Measurements from ENCODE around the gene TUBA4B.
"Not testable (repeated sequence)": the region's sequence is repeated elsewhere in the genome, so short reads cannot be mapped to it uniquely, and the experiment has no call there.

The TUBA4B gene

DNA sequence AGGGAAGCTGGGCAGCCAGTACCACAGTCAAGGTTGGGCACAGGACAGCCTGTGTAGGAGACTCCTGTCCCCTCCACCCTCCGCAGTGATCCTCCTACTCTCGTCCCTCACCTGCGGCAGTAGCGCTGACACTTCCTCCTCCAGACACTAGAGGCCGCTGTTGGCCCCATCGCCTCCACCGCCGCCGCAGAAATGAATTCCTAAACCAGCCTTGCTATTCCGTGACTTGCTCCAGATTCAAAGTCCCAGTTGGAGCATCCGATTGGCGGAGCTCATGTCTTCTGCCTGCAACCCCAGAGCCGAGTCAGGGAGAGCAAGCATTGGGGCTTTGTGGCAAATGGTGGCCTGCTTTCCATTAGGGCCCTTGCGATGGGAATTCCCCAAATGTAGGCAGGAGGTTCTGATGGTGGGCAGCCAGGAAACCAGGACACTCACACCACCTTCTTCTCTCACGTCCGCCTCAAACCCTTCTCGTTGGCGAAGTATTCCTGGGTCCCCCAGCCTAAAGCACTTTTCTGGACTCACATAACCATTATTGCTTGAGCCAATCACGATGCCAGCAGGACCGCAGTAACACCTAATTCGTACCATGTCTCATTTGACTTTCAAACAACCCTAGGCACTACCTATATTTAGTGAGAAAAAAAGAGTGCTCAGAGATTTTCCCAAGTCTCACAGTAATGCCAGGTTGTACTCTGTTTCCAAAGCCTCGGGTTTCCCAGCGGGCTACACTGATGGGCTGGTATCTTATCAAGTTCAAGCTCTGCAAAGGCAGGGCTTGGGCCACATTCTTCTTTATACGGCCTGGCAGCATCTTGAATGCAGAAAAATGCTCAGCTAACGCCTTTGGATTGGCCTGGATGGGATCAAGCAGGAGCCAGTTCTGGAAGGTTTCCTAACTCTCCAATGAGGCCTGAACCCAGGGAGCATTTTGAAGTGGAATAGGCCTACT lies 24.9 kb downstream of the TUBA4B start:
- no peak for DNase-seq

DNA sequence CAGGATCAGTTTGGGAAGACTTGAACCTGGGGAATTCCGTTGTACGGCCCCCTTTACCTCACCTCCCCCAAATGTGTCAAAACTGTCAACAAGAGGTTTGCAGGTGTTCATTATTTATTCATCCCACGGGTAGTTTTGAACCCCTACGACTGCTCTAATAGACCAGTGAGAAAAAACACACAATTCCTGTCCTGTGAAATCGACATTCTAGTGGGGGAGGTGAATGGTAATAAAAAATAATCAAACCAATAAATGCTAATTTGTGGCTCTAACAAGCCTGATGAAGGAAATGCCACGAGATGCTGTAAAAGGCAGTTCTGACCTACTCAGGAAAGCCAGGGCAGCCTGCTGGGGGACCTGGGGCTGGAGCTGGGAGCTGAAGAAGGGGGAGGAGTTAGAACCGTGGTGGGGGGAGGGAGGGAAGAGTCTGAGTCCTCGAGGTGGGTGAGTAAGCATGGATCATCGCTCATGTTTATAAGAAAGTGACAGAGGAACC lies 25.7 kb downstream of the TUBA4B start:
- no peak for DNase-seq

GRCh38 chr2:219279151-219279915 lies 26.3 kb downstream of the TUBA4B start, which contains the start of gene DNAJB2:
Gene DNAJB2, plus strand, starts transcription at chr2:219279366. Its CDS starts 468 bp downstream, at chr2:219279834.
- DNase-seq = peak; percentile 90

- DNase-seq = no peak
These were observed 27.0 kb downstream of the TUBA4B start for GRCh38 chr2:219279916-219280516.

DNA sequence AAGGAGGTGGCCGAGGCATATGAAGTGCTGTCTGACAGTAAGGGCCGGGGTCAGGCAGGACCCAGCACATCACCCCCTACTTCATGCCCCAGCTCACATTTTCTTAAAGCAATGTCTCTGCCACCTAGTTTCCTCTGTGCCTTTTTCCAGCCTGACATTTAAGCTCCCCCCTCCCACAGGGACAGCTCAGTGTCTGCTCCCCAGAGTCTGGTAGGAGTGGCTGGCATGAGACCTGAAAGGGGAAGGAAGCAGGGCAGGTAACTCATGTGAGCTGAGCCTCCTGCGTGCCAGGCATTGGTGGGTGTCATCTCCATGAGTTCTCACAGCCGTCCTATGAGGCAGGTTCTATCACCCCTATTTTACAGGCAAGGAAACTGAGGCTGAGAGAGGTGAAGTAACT lies 27.6 kb downstream of the TUBA4B start:
- DNase-seq = no peak

GRCh38 chr2:219281588-219281987 lies 28.5 kb downstream of the TUBA4B start:
- DNase-seq = no peak

- DNase-seq = no peak
These were observed 29.3 kb downstream of the TUBA4B start for GRCh38 chr2:219282375-219282774.

- DNase-seq = no peak
These were observed 30.0 kb downstream of the TUBA4B start for GRCh38 chr2:219282943-219283581.

- DNase-seq = no peak
These were observed 31.7 kb downstream of the TUBA4B start for GRCh38 chr2:219284501-219285372.

- no peak for DNase-seq
These were observed 32.3 kb downstream of the TUBA4B start for GRCh38 chr2:219285373-219285735.

- no peak for DNase-seq
These were observed 32.9 kb downstream of the TUBA4B start for GRCh38 chr2:219285894-219286425.

- DNase-seq = no peak
These were observed 33.5 kb downstream of the TUBA4B start for GRCh38 chr2:219286436-219287115.

GRCh38 chr2:219287116-219287440 lies 34.0 kb downstream of the TUBA4B start:
- not testable (repeated sequence) for DNase-seq

- DNase-seq = no peak
These were observed 34.7 kb downstream of the TUBA4B start for GRCh38 chr2:219287580-219288265.

DNA sequence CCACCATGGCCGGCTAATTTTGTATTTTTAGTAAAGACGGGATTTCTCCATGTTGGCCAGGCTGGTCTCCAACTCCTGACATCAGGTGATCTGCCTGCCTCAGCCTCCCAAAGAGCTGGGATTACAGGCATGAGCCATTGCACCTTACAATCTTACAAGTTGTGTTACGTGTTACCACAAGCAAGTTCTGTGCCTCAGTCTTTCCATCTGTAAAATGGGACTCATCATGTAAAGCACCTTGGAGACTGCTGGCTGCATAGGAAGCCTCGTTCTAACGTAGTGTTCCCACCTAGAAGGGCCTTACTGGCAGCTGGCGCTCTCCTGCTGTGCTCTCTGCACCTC lies 36.1 kb downstream of the TUBA4B start:
- no peak for DNase-seq

DNA sequence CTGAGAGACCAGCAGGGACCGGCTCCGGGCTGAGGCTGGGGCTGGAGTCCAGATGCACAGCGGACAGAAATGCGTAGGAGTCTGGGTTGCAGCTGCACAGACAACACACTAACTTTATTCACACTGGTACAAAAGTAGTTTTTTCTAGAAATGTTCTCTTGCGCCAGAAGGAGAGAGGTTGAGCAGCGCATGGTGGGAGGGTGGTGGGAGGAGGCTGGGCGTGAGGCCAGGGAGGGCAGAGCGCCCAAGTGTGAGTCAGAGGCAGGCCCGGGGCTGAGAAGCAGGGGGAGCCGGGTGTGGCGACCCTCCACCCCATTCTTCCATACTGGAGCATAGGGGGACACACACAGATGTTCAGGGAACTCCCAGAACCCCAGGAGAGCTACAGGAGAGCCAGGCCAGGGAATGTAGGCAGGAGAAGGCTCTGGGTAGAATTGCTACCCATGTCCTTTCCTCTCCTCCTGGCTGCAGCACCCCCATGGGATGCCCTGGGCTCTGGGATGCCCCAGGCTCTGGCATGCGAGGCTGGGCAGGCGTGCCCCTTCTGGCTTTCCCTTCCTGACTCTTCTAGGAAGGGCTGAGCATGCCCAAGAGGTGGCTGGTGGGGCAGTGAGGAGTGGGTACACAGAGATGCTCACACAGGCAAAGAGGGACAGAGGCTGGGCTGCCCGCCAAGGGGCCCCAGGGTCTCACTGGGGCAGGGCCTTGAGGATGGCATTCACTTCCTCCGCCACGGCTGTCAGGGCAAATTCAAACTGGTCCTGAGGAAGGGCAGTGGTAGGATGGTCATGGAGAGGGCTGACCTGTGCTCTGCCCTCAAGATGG lies 36.7 kb downstream of the TUBA4B start:
- no peak for DNase-seq

GRCh38 chr2:219290381-219291171 lies 37.5 kb downstream of the TUBA4B start:
- DNase-seq = no peak

- no peak for DNase-seq
These were observed 38.4 kb downstream of the TUBA4B start for GRCh38 chr2:219291394-219291793.
